ENCODE measurements around the gene TINCR. TPM values are rescaled to one million over a fixed set of nuclear protein-coding genes. Genes with fewer than 3 reads are reported as not detected.

Gene TINCR
- total and polyA plus RNA-seq, 2 donors from 2014 or later, result 0.94 to 2.2 TPM

DNA sequence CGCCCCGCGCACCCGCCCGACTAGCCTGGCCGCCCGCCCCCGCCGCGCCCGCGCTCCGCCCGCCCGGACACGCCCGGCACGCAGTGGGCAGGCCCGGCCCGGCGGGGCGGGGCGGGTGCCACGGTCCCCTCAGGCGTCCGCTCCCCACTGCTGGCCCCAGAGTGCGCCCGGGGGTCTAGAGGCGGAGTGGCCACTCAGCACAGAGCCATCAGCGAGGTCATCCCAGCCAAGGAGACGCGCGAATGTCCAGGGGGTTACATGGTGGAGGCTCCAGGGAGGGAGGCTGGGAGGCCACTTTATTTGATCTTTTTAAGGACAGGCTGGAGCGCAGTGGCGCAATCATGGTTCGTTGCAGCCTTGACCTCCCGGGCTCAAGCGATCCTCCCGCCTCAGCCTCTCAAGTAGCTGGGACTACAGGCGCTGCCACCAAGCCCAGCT, 236 bp upstream of the TINCR start:
- no peak overlapping the region for H3K27ac ChIP-seq (ENCODE audit: low read depth in 2 of 2, low read length in 2 of 2)
- peaks cover 15% of the 10 kb centered on the region for H3K27me3 ChIP-seq (ENCODE audit: control insufficient read depth, insufficient read depth, low read length)
- intact Hi-C loops (cut with DNase I), result no loop called here
- FAIRE-seq (no peak), DNase-seq (peak in 1 of 5 donors; percentile 50)
- TF ChIP-seq, protein P1, sequence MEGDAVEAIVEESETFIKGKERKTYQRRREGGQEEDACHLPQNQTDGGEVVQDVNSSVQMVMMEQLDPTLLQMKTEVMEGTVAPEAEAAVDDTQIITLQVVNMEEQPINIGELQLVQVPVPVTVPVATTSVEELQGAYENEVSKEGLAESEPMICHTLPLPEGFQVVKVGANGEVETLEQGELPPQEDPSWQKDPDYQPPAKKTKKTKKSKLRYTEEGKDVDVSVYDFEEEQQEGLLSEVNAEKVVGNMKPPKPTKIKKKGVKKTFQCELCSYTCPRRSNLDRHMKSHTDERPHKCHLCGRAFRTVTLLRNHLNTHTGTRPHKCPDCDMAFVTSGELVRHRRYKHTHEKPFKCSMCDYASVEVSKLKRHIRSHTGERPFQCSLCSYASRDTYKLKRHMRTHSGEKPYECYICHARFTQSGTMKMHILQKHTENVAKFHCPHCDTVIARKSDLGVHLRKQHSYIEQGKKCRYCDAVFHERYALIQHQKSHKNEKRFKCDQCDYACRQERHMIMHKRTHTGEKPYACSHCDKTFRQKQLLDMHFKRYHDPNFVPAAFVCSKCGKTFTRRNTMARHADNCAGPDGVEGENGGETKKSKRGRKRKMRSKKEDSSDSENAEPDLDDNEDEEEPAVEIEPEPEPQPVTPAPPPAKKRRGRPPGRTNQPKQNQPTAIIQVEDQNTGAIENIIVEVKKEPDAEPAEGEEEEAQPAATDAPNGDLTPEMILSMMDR (IDR thresholded peaks at IDR 0.05; ENCODE audit: borderline replicate concordance, extremely low read depth, insufficient read depth), result no peak
- no peaks in the 10 kb centered on the region for H3K4me1 ChIP-seq (ENCODE audit: control insufficient read depth in 2 of 3, insufficient read depth in 2 of 3, low read depth in 1 of 3, low read length in 3 of 3)
- no peaks in the 10 kb centered on the region for H3K9me3 ChIP-seq (ENCODE audit: control insufficient read depth in 2 of 3, insufficient read depth in 1 of 3, low read length in 3 of 3)
- H3K36me3 ChIP-seq (ENCODE audit: control insufficient read depth in 2 of 3, insufficient read depth in 3 of 3, low read length in 3 of 3), result no peaks in the 10 kb centered on the region
- H3K4me3 ChIP-seq (ENCODE audit: low read length in 3 of 3), result no peak overlapping the region
- no peak overlapping the region for H3K9ac ChIP-seq (ENCODE audit: low read length in 3 of 3)

DNA sequence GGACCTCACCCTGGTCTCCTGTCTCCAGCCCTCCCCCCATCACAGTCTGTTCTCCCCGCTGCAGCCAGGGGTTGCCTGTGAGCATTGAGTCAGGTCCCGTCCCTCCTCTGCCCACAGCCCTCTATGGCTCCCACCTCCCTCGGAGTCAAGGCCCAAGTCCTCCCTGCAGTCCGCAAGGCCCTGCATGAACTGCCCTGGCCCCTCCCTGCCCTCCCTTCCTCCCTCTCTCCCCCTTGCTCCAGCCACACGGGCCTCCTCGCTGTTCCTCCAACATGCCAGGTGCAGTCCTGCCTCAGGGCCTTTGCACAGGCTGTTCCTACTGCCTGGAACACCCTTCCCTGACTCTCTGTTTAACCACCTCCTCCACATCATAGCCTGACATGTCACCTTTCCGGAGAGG, 2.8 kb downstream of the TINCR start:
- no peak for DNase-seq

DNA sequence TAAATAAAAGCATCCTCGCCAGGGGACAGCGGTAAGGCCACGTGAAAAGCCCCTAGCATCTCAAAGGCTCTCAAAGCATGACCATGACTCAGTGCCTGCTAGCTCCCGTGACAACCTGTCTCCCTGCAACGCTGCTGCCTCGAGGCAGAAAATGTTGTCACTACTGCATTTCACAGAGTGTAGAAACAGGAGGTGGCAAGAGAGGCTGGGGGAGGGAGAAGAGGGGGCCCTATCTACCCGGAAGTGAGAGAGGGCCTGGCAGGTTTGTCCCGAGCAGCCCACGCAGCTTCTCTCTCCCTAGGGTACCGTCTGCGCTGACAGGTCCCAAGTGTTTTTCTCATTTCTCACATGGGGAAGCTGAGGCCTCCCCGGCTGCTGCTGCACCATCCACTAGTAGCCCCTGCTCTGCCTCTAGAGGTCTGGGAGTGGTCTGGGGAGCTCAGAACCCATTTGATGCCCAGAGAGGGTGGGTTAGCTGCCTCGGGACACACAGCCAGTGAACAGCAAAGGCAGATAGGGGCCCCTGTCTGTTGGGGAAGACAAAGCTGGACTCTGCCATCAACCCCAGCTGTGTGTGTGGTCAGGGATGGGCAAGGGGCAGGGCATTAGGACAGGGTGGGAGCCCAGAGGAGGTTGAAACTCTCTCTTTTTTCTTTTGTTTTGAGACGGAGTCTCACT, 3.7 kb downstream of the TINCR start:
- FAIRE-seq (no peak), DNase-seq (no peak)
- Histone ChIP-seq H3K9ac (ENCODE audit: low read length in 3 of 3) (no peak overlapping the region), H3K36me3 (ENCODE audit: control insufficient read depth in 2 of 3, insufficient read depth in 3 of 3, low read length in 3 of 3) (no peaks in the 10 kb centered on the region), H3K9me3 (ENCODE audit: control insufficient read depth in 2 of 3, insufficient read depth in 1 of 3, low read length in 3 of 3) (peaks cover 0 to 9% (median 0%) of the 10 kb centered on the region in 3 donors), H3K27ac (ENCODE audit: low read depth in 2 of 2, low read length in 2 of 2) (no peak overlapping the region), H3K27me3 (ENCODE audit: control insufficient read depth, insufficient read depth, low read length) (peaks cover 15% of the 10 kb centered on the region), H3K4me3 (ENCODE audit: low read length in 3 of 3) (no peak overlapping the region), H3K4me1 (ENCODE audit: control insufficient read depth in 2 of 3, insufficient read depth in 2 of 3, low read depth in 1 of 3, low read length in 3 of 3) (no peaks in the 10 kb centered on the region)
- TF ChIP-seq, protein P1 (IDR thresholded peaks at IDR 0.05; ENCODE audit: borderline replicate concordance, extremely low read depth, insufficient read depth), result no peak
- intact Hi-C loops (cut with DNase I), result no loop called here

More for the DNA sequence above, 2.8 kb downstream of the TINCR start:
- peaks cover 0 to 9% (median 0%) of the 10 kb centered on the region in 3 donors for H3K9me3 ChIP-seq (ENCODE audit: control insufficient read depth in 2 of 3, insufficient read depth in 1 of 3, low read length in 3 of 3)
- H3K27ac ChIP-seq (ENCODE audit: low read depth in 2 of 2, low read length in 2 of 2), result no peak overlapping the region
- no peak overlapping the region for H3K4me3 ChIP-seq (ENCODE audit: low read length in 3 of 3)
- intact Hi-C loops (cut with DNase I), result no loop called here
- no peaks in the 10 kb centered on the region for H3K36me3 ChIP-seq (ENCODE audit: control insufficient read depth in 2 of 3, insufficient read depth in 3 of 3, low read length in 3 of 3)
- H3K27me3 ChIP-seq (ENCODE audit: control insufficient read depth, insufficient read depth, low read length), result peaks cover 15% of the 10 kb centered on the region
- no peak for FAIRE-seq
- H3K4me1 ChIP-seq (ENCODE audit: control insufficient read depth in 2 of 3, insufficient read depth in 2 of 3, low read depth in 1 of 3, low read length in 3 of 3), result no peaks in the 10 kb centered on the region
- no peak overlapping the region for H3K9ac ChIP-seq (ENCODE audit: low read length in 3 of 3)
- TF ChIP-seq, protein P1 (IDR thresholded peaks at IDR 0.05; ENCODE audit: borderline replicate concordance, extremely low read depth, insufficient read depth), result no peak

Data from kidney (tissue), 14 donors.